ENCODE data around the gene SREK1.
"Not testable (repeated sequence)": the region's sequence is repeated elsewhere in the genome, so short reads cannot be mapped to it uniquely, and the experiment has no call there.

Gene SREK1

GRCh38 chr5:66213533-66213932, 69.4 kb downstream of the SREK1 start:
- Histone ChIP-seq H3K4me3 (no peak overlapping the region), H3K27ac (no peak overlapping the region)
- no peak for TF ChIP-seq CTCF (IDR thresholded peaks at IDR 0.05)
- DNase-seq (ENCODE audit: low spot score): no peak

- TF ChIP-seq CTCF (IDR thresholded peaks at IDR 0.05): no peak
- DNase-seq (ENCODE audit: low spot score): no peak
- Histone ChIP-seq H3K4me3 (no peak overlapping the region), H3K27ac (no peak overlapping the region)
Measured at GRCh38 chr5:66222455-66222854, 78.4 kb downstream of the SREK1 start.

- not testable (repeated sequence) for H3K27ac ChIP-seq; DNase-seq (ENCODE audit: low spot score); H3K4me3 ChIP-seq
Measured at GRCh38 chr5:66222896-66223295, 78.8 kb downstream of the SREK1 start.

GRCh38 chr5:66223637-66224036, 79.5 kb downstream of the SREK1 start:
- TF ChIP-seq CTCF (IDR thresholded peaks at IDR 0.05): no peak
- Histone ChIP-seq H3K27ac (no peak overlapping the region), H3K4me3 (no peak overlapping the region)
- DNase-seq (ENCODE audit: low spot score): no peak

- H3K4me3 ChIP-seq: no peak overlapping the region
- DNase-seq (ENCODE audit: low spot score): no peak
- no peak overlapping the region for H3K27ac ChIP-seq
- TF ChIP-seq CTCF (IDR thresholded peaks at IDR 0.05): no peak
Measured at GRCh38 chr5:66224274-66224673, 80.2 kb downstream of the SREK1 start.

GRCh38 chr5:66224773-66225553, 80.9 kb downstream of the SREK1 start:
- TF ChIP-seq CTCF (IDR thresholded peaks at IDR 0.05): no peak
- DNase-seq (ENCODE audit: low spot score): no peak
- H3K4me3 ChIP-seq: no peak overlapping the region
- H3K27ac ChIP-seq: no peak overlapping the region

- DNase-seq (ENCODE audit: low spot score): no peak
- TF ChIP-seq CTCF (IDR thresholded peaks at IDR 0.05): no peak
- Histone ChIP-seq H3K4me3 (no peak overlapping the region), H3K27ac (no peak overlapping the region)
Measured at GRCh38 chr5:66230551-66230950, 86.5 kb downstream of the SREK1 start.

Measured in coronary artery (tissue), 2 donors.